Measurements from ENCODE around the gene PKHD1. TPM values are rescaled to one million over a fixed set of nuclear protein-coding genes. Genes with fewer than 3 reads are reported as not detected.
A peak's percentile ranks its signal among the peaks of the same experiment; 100 is the strongest.

Gene PKHD1
- polyA plus RNA-seq, 1 of the 3 experiments (the other 2 are of a cell fraction), result not detected

DNA sequence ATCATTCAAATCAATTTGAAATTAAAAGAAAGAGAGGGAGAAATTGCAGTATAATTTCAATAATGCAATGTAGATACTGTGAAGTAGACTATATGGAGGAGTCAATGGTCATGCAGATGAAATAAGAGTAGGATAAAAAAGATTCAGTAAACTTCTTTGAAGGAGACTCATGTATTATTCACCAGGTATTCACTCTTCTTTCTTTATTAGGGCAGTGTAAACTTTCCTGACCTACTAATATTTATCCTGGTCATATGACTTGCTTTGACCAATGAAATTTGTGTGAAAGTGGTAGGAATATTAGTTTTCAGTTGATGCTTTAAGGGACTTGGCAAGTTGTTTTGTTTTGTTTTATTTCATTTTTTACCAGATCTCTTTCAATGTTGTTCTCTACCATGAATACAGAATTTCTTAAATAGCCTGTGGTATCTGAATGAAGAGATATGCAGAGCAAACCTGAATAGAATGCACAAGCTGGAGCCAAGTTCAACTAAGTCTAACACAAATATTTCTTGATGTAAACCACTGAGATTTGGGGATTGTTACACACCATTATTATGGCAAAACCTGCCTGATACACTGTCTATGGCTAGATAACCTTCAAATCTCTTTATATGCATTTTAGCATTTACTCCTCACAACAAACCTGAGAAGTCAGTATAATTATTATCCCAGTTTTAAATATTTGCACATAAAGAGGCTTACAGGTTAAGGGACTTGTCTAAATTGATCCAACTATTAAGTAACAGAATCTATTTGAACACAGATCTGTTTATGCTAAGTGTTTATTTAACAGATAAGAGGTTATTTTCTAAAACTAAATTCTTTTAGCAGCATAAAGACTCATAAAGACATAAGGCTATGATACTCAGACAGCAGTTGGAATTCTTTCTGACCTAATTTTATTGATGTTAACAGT lies 311.2 kb downstream of the PKHD1 start:
- peak overlapping the region in 1 of 2 experiments; percentile 99; a peak in 2 of 4 replicates for H3K27ac ChIP-seq (ENCODE audit: low read depth in 2 of 2, low read length in 1 of 2)
- no peak overlapping the region for H2AFZ ChIP-seq (ENCODE audit: low read depth)
- ChIA-PET CTCF (no interaction called here), POLR2A (no interaction called here)
- H4K20me1 ChIP-seq (ENCODE audit: insufficient read depth), result no peaks in the 10 kb centered on the region
- no peaks in the 10 kb centered on the region for H3K79me2 ChIP-seq (ENCODE audit: insufficient read depth)
- DNase-seq, result no peak
- no peaks in the 10 kb centered on the region for H3K9me3 ChIP-seq
- peaks cover 0 to 14% of the 10 kb centered on the region in 2 experiments; a peak in 2 of 4 replicates for H3K4me1 ChIP-seq (ENCODE audit: control insufficient read depth in 1 of 2, insufficient read depth in 2 of 2, low read depth in 1 of 2, low read length in 1 of 2)
- no peak overlapping the region for H3K9ac ChIP-seq
- no peak overlapping the region for H3K4me2 ChIP-seq
- no peaks in the 10 kb centered on the region for H3K9me2 ChIP-seq
- no peak overlapping the region for H3K4me3 ChIP-seq (ENCODE audit: low read depth in 2 of 2, low read length in 1 of 2)
- no peaks in the 10 kb centered on the region for H3F3A ChIP-seq (replicated peaks; ENCODE audit: insufficient read depth)
- TF ChIP-seq, protein P1, sequence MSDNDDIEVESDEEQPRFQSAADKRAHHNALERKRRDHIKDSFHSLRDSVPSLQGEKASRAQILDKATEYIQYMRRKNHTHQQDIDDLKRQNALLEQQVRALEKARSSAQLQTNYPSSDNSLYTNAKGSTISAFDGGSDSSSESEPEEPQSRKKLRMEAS (IDR thresholded peaks at IDR 0.05; ENCODE audit: low read depth), result no peak
- TF ChIP-seq, protein P2, sequence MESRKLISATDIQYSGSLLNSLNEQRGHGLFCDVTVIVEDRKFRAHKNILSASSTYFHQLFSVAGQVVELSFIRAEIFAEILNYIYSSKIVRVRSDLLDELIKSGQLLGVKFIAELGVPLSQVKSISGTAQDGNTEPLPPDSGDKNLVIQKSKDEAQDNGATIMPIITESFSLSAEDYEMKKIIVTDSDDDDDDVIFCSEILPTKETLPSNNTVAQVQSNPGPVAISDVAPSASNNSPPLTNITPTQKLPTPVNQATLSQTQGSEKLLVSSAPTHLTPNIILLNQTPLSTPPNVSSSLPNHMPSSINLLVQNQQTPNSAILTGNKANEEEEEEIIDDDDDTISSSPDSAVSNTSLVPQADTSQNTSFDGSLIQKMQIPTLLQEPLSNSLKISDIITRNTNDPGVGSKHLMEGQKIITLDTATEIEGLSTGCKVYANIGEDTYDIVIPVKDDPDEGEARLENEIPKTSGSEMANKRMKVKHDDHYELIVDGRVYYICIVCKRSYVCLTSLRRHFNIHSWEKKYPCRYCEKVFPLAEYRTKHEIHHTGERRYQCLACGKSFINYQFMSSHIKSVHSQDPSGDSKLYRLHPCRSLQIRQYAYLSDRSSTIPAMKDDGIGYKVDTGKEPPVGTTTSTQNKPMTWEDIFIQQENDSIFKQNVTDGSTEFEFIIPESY (IDR thresholded peaks at IDR 0.05; ENCODE audit: borderline replicate concordance, low read depth), result no peak
- TF ChIP-seq RXRA (IDR thresholded peaks at IDR 0.05; ENCODE audit: borderline replicate concordance, low read depth) (no peak), RAD21 (IDR thresholded peaks at IDR 0.05; ENCODE audit: low read length) (no peak), FOXJ3 (CRISPR knock-in tag; IDR thresholded peaks at IDR 0.05) (no peak)
- TF ChIP-seq, protein P3, sequence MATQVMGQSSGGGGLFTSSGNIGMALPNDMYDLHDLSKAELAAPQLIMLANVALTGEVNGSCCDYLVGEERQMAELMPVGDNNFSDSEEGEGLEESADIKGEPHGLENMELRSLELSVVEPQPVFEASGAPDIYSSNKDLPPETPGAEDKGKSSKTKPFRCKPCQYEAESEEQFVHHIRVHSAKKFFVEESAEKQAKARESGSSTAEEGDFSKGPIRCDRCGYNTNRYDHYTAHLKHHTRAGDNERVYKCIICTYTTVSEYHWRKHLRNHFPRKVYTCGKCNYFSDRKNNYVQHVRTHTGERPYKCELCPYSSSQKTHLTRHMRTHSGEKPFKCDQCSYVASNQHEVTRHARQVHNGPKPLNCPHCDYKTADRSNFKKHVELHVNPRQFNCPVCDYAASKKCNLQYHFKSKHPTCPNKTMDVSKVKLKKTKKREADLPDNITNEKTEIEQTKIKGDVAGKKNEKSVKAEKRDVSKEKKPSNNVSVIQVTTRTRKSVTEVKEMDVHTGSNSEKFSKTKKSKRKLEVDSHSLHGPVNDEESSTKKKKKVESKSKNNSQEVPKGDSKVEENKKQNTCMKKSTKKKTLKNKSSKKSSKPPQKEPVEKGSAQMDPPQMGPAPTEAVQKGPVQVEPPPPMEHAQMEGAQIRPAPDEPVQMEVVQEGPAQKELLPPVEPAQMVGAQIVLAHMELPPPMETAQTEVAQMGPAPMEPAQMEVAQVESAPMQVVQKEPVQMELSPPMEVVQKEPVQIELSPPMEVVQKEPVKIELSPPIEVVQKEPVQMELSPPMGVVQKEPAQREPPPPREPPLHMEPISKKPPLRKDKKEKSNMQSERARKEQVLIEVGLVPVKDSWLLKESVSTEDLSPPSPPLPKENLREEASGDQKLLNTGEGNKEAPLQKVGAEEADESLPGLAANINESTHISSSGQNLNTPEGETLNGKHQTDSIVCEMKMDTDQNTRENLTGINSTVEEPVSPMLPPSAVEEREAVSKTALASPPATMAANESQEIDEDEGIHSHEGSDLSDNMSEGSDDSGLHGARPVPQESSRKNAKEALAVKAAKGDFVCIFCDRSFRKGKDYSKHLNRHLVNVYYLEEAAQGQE (IDR thresholded peaks at IDR 0.05; ENCODE audit: low read depth, low read length), result no peak
- H3K36me3 ChIP-seq (replicated peaks in 1 of 2; ENCODE audit: control insufficient read depth in 1 of 2, insufficient read depth in 2 of 2, low read length in 1 of 2), result no peaks in the 10 kb centered on the region
- no peaks in the 10 kb centered on the region for H3K27me3 ChIP-seq (ENCODE audit: insufficient read depth)

DNA sequence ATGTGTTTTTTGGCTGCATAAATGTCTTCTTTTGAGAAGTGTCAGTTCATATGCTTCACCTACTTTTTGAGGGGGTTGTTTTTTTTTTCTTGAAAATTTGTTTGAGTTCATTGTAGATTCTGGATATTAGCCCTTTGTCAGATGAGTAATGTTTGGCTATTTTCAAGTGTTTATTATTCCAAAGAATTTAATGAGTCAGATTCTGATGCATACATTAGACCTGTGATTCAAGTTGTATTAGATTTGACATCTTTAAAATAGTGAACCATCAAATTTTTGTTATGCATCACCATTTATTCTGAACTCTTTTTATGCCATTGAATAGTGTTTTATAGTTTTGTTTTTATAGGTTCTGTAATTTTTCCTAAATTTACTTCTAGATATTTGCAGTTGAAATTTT lies 319.3 kb downstream of the PKHD1 start:
- DNase-seq, result no peak
- Histone ChIP-seq H3K79me2 (ENCODE audit: insufficient read depth) (no peaks in the 10 kb centered on the region), H3K4me3 (ENCODE audit: low read depth in 2 of 2, low read length in 1 of 2) (no peak overlapping the region), H3K4me1 (ENCODE audit: control insufficient read depth in 1 of 2, insufficient read depth in 2 of 2, low read depth in 1 of 2, low read length in 1 of 2) (no peaks in the 10 kb centered on the region), H3K9me3 (0 out of 2 replicates have a peak, but pooled peaks cover 4% of the 10 kb centered on the region), H3K4me2 (no peak overlapping the region), H2AFZ (ENCODE audit: low read depth) (no peak overlapping the region), H3K36me3 (replicated peaks in 1 of 2; ENCODE audit: control insufficient read depth in 1 of 2, insufficient read depth in 2 of 2, low read length in 1 of 2) (no peaks in the 10 kb centered on the region), H3K27me3 (ENCODE audit: insufficient read depth) (no peaks in the 10 kb centered on the region), H3K27ac (ENCODE audit: low read depth in 2 of 2, low read length in 1 of 2) (no peak overlapping the region), H3F3A (replicated peaks; ENCODE audit: insufficient read depth) (no peaks in the 10 kb centered on the region), H3K9ac (no peak overlapping the region), H4K20me1 (ENCODE audit: insufficient read depth) (no peaks in the 10 kb centered on the region), H3K9me2 (no peaks in the 10 kb centered on the region)
- POLR2A ChIA-PET, result no interaction called here
- TF ChIP-seq, protein P2 (IDR thresholded peaks at IDR 0.05; ENCODE audit: borderline replicate concordance, low read depth), result no peak
- TF ChIP-seq SIN3A (IDR thresholded peaks at IDR 0.05; ENCODE audit: borderline replicate concordance, low read depth, low read length), result no peak
- no peak for TF ChIP-seq FOSL2 (IDR thresholded peaks at IDR 0.05; ENCODE audit: borderline replicate concordance, low read depth)
- CTCF ChIA-PET, result no interaction called here

Measured in SK-N-SH (cell line).